HL-60 (cell line): ENCODE measurements around the gene CISD3.

Experiments
- CTCF ChIP-seq: IDR thresholded peaks from one replicate; pipeline ENCODE4 v1.5.1; 2011; ENCODE audit warnings: low read length, control low read depth, inconsistent platforms; ENCODE audit not compliant: insufficient read depth
- GABPA ChIP-seq: IDR thresholded peaks from 2 replicates; pipeline ENCODE4 v1.6.1; 2012; ENCODE audit warnings: low read depth
- SPI1 ChIP-seq: IDR thresholded peaks from 2 replicates; pipeline ENCODE4 v1.6.1; 2012; ENCODE audit warnings: low read depth, mild to moderate bottlenecking, borderline replicate concordance

GRCh38 chr17:38703742-38704605 is 26.2 kb upstream of the CISD3 start:
- TF ChIP-seq CTCF (no peak), GABPA (peak; percentile 16; the same call in 1 of the 2 replicates), SPI1 (no peak)
